ENCODE measurements around the gene PPP2R5B. TPM values are rescaled to one million over a fixed set of nuclear protein-coding genes. Genes with fewer than 3 reads are reported as not detected.

The PPP2R5B gene
- total RNA-seq, 2 donors from 2014 or later, result 2.8 to 29.9 TPM

DNA sequence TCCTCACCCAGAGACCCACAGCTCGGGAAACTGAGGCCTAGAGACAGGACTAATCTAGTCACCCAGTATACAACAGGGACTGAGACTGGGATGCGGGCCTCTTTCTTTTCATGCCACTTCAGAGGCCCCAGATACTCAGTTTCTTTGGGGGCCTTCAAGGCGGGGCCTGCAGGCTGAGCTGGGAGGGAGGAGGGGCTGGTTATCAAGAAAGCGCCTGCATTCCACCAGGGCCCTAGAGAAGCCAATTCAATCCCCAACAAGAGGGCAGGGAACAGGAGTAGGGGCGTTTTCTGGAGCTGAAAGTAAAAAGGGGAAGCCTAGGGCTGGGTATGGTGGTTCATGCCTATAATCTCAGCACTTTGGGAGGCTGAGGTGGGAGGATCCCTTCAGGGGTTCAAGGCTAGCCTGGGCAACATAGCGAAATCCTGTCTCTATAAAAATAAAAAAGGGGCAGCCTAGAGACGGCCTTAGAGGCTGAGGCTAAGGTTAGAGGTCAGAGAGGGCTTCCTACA, 9.1 kb upstream of the PPP2R5B start:
- peak overlapping the region in 1 of 2 donors; percentile 96 for H3K27ac Mint-ChIP-seq
- DNase-seq (ENCODE audit: low spot score in 2 of 2) (no peak), ATAC-seq (no peak)
- H3K36me3 Mint-ChIP-seq, result no peaks in the 10 kb centered on the region
- no peaks in the 10 kb centered on the region for H3K9me3 Mint-ChIP-seq

DNA sequence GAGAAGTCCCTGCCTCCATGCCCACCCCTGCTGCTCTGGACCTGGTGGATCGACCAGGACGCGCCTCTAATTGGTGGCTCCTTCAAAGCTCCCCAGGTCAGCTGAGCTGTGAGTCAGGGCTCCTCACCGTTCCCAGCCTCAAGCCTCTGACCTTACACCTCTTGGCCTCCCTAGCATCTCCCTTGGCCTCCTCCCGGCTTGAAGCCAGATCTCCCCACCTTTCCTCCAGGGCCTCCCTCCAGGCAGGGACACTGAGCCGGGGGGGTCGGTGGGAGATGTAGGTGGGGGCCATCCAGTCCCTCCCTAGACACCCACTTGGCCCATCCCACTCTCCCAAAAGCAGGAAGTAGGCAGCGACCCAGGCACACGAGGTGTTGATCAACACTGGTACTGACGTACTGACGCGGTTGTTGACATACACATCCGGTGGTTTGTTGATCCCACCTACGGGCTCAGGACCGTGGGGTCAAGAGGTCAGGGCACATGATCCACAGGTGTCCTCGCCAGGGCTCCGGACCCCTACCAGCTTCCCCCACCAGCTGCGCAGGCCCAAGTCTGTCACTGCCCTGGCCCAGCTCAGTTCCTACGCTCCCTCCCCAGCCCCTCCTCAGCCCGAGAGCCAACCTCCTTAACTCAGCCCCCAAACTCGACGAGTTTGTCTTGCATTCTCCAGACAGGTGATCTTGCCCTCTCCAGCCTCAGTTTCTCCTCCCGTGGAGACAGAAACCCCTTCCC, 8.3 kb upstream of the PPP2R5B start:
- peak in 1 of 2 donors; percentile 3 for ATAC-seq
- Mint-ChIP-seq H3K36me3 (no peaks in the 10 kb centered on the region), H3K9me3 (no peaks in the 10 kb centered on the region), H3K27ac (peak overlapping the region; percentile 92 to 96)
- DNase-seq (ENCODE audit: low spot score in 2 of 2), result peak in 1 of 2 donors; percentile 30

DNA sequence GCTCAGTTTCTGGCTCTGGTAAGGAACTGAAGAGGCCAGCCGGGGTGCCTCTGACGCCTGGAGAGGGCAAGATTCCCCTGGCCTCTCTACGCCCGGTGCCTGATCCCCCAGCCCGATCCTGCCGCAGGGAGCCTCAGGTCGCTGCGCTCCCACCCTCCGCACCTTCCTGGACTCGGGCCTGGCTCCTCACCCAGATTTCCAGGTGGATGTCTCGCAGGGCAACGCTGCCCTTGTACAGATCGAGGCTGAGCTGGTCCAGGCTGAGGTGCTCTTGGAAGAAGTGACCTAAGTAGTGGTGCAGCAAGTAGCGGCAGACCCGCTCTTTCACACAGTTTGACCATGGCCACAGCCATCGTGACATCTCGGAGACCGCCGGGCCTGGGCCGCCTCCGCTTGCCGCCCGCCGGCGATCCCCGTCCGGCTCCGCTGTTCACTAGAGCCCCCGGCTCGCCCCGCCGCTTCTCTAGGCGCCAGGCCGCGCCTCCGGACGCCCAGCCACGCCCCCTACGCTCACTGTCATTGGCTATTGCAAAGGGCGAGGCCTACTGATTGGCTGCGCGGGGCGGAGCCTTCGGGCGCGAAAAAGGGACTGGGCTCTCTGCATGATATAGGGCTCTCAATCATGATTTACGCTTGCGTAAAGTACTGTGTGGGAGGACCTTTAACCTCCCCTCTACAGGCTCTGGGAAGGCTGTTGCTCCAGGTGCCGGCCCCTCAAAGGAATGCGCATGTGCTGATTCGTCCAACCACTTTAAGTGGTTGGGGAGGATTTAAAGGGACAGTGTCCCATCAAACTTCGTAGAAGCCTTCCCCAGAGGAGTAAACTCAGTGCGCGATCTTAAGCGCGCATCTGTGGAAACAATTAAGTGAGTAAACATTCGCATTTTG, 7.5 kb upstream of the PPP2R5B start, which contains the start of gene ATG2A:
Gene ATG2A (minus strand): TSS at position 435 of the 888 bp plus-strand sequence. CDS start 74 bp downstream, at position 361.
- DNase-seq (ENCODE audit: low spot score in 2 of 2), result peak; percentile 98 to 100
- no peaks in the 10 kb centered on the region for H3K36me3 Mint-ChIP-seq
- peak within 1 kb of the TSS; percentile 92 to 96 for H3K27ac Mint-ChIP-seq
- ATAC-seq, result peak; percentile 98
- H3K9me3 Mint-ChIP-seq, result no peaks in the 10 kb centered on the region

DNA sequence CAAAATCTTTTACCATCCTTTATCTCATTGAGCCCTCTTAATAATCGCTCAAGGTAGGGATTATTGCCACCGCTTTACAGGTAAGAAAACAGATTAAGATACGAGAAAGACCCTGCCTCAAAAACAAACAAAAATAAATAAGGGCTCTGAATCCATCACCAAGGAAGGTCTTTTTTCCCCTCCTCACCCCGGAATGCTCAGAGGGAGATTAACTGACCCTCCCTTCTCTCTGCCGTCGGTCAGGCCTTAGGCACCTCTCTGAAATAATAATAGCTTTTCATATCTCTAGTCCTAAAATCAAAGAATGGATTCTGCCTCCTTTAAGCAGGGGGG, 6.9 kb upstream of the PPP2R5B start:
- ATAC-seq, result no peak
- Mint-ChIP-seq H3K9me3 (no peaks in the 10 kb centered on the region), H3K36me3 (no peaks in the 10 kb centered on the region)

DNA sequence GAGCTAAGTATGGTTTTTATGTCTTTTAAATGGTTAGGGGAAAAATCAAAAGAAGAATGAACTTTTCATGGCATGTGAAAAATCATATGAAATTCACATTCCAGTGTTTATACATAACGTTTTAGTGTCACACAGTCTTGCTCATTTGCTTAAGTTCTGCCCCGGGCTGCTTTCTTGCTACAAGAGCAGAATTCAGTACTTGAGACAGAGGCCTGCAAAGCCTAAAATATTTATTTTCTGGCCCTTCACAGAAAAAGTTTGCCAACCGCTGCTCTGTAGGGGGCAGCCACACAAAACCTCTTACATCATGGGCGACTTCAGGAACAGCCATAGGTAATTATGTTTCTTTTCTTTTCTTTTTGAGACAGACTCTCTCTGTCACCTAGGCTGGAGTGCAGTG, 6.5 kb upstream of the PPP2R5B start:
- DNase-seq (ENCODE audit: low spot score in 2 of 2) (no peak), ATAC-seq (no peak)
- H3K27ac Mint-ChIP-seq, result peak overlapping the region; percentile 92 to 96
- no peaks in the 10 kb centered on the region for H3K9me3 Mint-ChIP-seq
- no peaks in the 10 kb centered on the region for H3K36me3 Mint-ChIP-seq

More for the DNA sequence above, 6.9 kb upstream of the PPP2R5B start:
- DNase-seq (ENCODE audit: low spot score in 2 of 2), result no peak
- H3K27ac Mint-ChIP-seq, result peak overlapping the region; percentile 92 to 96

DNA sequence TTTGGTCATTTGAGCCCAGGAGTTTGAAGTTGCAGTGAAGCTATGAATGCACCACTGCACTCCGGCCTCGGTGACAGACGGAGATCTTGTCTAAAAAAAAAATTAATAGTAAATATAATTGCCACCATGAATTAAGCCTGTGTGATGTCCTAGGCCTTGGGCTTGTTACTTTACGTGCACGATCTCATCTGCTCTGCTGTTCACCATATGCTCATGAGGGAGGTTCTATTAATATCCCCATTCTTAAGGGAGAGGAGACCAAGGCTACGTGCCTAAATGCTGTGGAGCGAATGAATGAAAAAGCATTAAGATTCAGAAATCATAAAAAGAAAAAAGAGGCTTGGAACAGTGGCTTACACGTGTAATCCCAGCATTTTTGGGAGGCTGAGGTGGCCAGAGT, 4.9 kb upstream of the PPP2R5B start:
- H3K9me3 Mint-ChIP-seq, result no peaks in the 10 kb centered on the region
- H3K27ac Mint-ChIP-seq, result no peak overlapping the region
- DNase-seq (ENCODE audit: low spot score in 2 of 2) (no peak), ATAC-seq (no peak)
- H3K36me3 Mint-ChIP-seq, result no peaks in the 10 kb centered on the region

DNA sequence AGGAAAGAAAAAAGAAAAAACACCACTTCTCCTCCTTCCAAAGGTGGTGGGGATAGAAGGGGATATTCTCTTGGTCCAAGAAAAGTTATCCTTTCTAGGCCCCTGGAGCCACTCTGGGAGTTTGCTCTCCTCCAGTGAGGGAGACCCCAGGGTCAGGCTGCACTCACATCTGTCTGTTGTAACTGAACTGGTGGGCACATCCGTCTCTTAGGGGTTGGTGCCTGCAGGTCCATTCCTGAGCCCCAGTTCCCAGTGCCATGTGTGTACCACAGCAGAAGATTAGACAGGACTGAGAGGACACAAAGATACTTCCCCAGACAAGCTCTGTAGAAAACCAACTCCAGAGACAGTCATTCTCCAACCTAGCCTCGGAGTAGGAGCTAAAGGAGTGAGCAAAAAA, 4.4 kb upstream of the PPP2R5B start:
- ATAC-seq (no peak), DNase-seq (ENCODE audit: low spot score in 2 of 2) (no peak)
- H3K27ac Mint-ChIP-seq, result no peak overlapping the region
- no peaks in the 10 kb centered on the region for H3K36me3 Mint-ChIP-seq
- no peaks in the 10 kb centered on the region for H3K9me3 Mint-ChIP-seq

DNA sequence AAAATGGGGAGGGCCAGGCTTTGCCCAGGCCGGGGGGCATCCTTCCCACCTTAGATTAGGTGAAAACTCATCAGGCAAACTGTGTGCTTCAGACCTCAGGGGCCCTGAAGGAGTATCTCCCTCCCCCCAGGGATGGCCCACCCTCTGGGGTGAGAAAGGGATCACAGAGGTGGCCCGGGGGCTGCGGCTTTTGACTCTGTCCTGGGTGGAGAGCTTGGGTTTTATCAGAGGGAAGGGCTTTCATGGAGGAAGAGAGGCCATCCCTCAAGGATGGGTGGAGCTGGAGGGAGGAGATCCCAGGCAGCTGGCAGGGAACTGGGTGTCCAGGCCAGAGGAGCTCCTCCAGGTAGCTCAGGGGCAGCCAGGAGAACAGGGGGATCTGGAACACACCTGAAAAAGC, 3.1 kb upstream of the PPP2R5B start:
- no peaks in the 10 kb centered on the region for H3K9me3 Mint-ChIP-seq
- H3K27ac Mint-ChIP-seq, result peak overlapping the region in 1 of 2 donors; percentile 36
- no peaks in the 10 kb centered on the region for H3K36me3 Mint-ChIP-seq
- DNase-seq (ENCODE audit: low spot score in 2 of 2), result no peak
- ATAC-seq, result no peak

DNA sequence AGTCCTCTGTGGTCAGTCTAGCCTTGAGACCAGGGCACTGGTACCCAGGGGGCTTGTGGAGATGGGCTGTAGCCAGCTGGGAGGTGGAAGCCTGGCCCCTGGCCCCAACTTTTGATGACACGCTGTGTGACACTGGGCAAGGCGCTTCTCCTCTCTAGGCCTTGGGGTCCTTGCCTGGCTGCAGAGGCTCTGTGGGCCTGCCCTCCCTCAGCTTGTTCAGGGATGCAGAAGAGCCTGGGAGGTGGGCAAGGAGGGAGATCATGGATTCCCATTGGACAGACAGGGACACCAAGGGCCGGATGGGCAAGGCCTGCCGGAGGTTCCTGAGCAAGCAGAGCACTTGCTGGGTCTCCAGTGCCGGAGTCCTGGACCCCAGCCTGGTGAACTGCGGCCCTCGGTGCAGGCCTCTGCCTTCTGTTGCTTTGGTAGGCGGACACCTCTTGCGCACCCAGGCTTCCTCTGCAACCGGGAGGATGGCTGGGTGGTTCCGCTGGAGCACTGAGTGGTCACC, 1.3 kb upstream of the PPP2R5B start:
- DNase-seq (ENCODE audit: low spot score in 2 of 2) (no peak), ATAC-seq (no peak)
- Mint-ChIP-seq H3K9me3 (no peaks in the 10 kb centered on the region), H3K27ac (peak overlapping the region in 1 of 2 donors; percentile 50), H3K36me3 (no peaks in the 10 kb centered on the region)

DNA sequence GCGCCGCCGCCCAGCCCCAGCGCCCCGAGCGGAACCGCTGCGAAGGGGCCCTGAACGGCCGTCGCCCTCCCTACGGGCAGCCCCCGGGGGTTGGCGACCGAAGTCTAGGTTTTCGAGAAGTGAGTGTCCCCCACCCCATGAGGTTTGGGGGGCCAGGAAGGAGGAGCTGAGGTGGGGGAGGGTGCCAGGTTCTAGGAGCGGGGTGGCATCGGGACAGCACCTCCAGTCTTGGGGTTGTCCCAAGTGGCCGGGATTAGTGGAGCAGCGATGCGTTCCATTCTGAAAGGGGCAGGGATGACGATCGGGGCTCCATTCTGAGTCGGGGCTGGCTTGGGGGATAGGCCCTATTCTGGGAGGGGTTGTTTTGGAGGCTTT, 408 bp downstream of the PPP2R5B start:
- peak in 1 of 2 donors; percentile 49 for ATAC-seq
- no peak for DNase-seq (ENCODE audit: low spot score in 2 of 2)
- no peaks in the 10 kb centered on the region for H3K9me3 Mint-ChIP-seq
- H3K27ac Mint-ChIP-seq, result peak overlapping the region; percentile 70 to 75
- H3K36me3 Mint-ChIP-seq, result no peaks in the 10 kb centered on the region

DNA sequence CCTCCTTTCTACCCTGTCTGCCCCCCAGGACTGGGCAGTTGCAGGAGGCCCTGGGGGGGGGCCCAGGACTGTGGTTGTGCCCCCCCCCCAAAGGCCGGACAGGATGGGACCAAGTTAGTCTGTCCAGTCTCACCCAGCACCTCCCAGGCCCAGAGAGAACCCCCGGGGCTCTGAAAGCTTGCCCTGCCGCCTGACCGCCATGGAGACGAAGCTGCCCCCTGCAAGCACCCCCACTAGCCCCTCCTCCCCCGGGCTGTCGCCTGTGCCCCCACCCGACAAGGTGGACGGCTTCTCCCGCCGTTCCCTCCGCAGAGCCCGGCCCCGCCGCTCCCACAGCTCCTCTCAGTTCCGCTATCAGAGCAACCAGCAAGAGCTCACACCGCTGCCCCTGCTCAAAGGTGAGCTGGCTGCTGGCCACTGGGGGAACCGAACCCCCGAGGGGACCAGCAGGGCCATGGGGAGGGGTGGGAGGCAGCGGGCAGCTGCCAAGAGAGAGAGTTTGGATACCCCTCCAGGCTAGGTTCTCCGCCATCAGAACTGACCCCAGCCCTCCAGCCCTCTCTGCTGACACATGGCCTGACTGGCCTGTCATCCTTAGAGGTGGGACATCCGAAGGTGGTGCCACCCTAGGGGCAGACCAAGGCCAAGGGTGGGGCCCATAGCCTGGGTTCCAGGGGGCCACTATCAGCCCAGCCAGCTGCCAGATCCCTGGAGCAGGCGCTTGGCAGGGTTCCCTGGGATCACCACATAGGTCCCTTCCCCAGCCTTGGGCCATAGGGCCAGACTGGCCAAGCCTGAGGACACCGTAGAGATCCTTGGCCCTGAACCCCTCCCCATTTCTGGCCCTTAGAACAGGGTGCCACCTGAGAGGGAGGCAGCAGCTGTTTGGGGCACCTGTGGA, 1.3 kb downstream of the PPP2R5B start:
- Mint-ChIP-seq H3K27ac (peak overlapping the region in 1 of 2 donors; percentile 48), H3K9me3 (no peaks in the 10 kb centered on the region), H3K36me3 (no peaks in the 10 kb centered on the region)
- no peak for DNase-seq (ENCODE audit: low spot score in 2 of 2)
- ATAC-seq, result no peak

DNA sequence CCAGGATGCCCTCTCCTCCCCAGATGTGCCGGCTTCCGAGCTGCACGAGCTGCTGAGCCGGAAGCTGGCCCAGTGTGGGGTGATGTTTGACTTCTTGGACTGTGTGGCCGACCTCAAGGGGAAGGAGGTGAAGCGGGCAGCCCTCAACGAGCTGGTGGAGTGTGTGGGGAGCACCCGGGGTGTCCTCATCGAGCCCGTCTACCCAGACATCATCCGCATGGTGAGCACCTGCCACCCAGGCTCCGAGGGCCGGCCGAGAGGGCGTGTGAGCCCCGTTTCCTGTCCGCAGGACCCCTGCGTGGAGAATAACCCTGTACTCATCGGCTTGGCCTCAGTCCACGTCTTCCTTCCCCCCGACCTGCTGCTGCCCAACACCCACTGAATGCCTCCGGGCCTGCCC, 2.2 kb downstream of the PPP2R5B start:
- Mint-ChIP-seq H3K36me3 (no peaks in the 10 kb centered on the region), H3K9me3 (no peaks in the 10 kb centered on the region), H3K27ac (no peak overlapping the region)
- DNase-seq (ENCODE audit: low spot score in 2 of 2) (no peak), ATAC-seq (no peak)

DNA sequence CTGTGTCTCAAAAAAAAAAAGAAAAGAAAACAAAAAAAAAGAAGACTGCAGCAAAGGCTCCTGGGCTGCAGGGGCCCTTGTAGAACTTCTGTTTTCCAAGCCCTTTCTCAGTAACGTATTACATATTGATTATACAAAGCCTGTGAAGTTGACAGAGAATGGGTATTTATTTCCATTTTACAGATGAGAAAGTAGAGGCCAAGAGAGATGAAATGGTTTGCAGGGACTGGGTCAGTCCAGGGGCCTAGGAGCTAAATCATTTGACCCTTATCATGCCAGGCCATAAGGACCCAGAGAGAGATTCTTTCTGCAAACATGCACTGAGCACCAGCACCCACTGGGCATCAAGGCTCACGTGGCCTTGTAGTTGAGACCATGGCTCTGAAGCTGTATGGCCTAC, 4.5 kb downstream of the PPP2R5B start:
- DNase-seq (ENCODE audit: low spot score in 2 of 2), result no peak
- Mint-ChIP-seq H3K27ac (no peak overlapping the region), H3K36me3 (no peaks in the 10 kb centered on the region), H3K9me3 (no peaks in the 10 kb centered on the region)
- ATAC-seq, result no peak

DNA sequence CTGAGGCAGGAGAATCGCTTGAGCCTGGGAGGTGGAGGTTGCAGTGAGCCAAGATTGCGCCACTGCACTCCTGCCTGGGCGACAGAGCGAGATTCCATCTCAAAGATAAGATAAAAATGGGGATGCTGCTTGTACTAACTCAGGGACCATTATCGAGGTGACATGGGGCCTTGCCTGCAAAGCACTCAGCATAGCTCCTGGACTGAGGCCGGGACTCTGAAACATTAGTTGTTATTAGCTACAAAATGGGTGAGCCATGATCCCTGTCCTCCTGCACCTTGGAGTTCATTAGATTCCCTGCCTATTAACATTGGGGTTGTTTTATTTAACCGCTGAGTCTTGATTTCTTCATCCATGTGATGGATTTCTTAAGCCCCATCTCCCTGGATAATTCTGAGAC, 5.1 kb downstream of the PPP2R5B start:
- Mint-ChIP-seq H3K9me3 (no peaks in the 10 kb centered on the region), H3K36me3 (no peaks in the 10 kb centered on the region), H3K27ac (no peak overlapping the region)
- no peak for ATAC-seq
- DNase-seq (ENCODE audit: low spot score in 2 of 2), result no peak

DNA sequence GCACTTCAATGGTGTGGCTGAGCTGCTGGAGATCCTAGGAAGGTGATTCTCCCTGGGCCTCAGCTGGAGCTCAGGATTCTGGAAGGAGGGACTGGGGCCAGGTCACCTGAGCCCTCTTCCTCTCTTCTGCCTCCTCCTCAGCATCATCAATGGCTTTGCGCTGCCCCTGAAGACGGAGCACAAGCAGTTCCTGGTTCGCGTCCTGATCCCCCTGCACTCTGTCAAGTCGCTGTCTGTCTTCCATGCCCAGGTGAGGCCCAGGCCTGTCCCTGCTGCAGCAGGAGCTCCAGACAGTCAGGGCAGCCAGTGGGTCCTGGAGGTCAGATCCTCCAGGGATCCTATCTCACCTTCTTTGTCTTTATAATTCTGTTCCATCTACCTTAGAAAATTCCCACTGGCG, 5.9 kb downstream of the PPP2R5B start:
- Mint-ChIP-seq H3K36me3 (no peaks in the 10 kb centered on the region), H3K9me3 (no peaks in the 10 kb centered on the region), H3K27ac (no peak overlapping the region)
- no peak for DNase-seq (ENCODE audit: low spot score in 2 of 2)
- ATAC-seq, result no peak

DNA sequence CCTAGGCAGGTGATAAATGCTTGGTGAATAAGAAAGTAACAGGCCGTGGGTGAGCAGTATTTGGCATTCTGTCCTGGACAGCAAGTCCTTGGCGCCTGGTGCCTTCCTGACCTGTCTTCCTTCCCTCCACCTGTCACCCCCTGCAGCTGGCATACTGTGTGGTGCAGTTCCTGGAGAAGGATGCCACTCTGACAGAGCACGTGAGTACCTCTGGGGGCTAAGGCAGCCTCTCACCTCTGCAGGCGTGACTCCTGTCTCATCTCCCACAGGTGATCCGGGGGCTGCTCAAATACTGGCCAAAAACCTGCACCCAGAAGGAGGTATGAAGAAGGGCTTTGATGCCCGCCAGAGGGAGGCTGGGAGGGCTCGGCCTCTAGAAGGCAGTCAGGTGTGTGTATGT, 6.8 kb downstream of the PPP2R5B start:
- ATAC-seq, result no peak
- DNase-seq (ENCODE audit: low spot score in 2 of 2), result no peak
- Mint-ChIP-seq H3K36me3 (no peaks in the 10 kb centered on the region), H3K9me3 (no peaks in the 10 kb centered on the region), H3K27ac (no peak overlapping the region)
